Esophagus squamous epithelium (tissue), 5 donors: ENCODE measurements around the gene DUSP18. TPM values are rescaled to one million over a fixed set of nuclear protein-coding genes. Genes with fewer than 3 reads are reported as not detected.
A peak's percentile ranks its signal among the peaks of the same experiment; 100 is the strongest.
"Not testable (repeated sequence)": the region's sequence is repeated elsewhere in the genome, so short reads cannot be mapped to it uniquely, and the experiment has no call there.

Experiments used
- DNase-seq: peaks from one replicate; lab custom pipeline; 2025; lab: John Stamatoyannopoulos, UW
- H3K27ac ChIP-seq, 4 donors: fragments of 200-600 bp; sonication (generic); one replicate each; pipeline ENCODE4 v1.5.1; 2016 to 2019; ENCODE audit warnings: mild to moderate bottlenecking in 1 of 4
- H3K27me3 ChIP-seq, 4 donors: fragments of 200-600 bp; sonication (generic); 1 replicate in 3 of 4; 2 replicates in 1 of 4; pipeline versions ENCODE4 v1.5.1 to v1.6.0; 2017 to 2021; ENCODE audit warnings: antibody characterized with exemption in 1 of 4
- H3K36me3 ChIP-seq, 3 donors: fragments of 200-600 bp; sonication (generic); one replicate each; pipeline ENCODE4 v1.5.1; 2016 to 2019
- H3K4me1 ChIP-seq, 3 donors: fragments of 200-600 bp; sonication (generic); one replicate each; pipeline ENCODE4 v1.5.1; 2017 to 2019
- H3K4me3 ChIP-seq, 4 donors: fragments of 200-600 bp; sonication (generic); 1 replicate in 3 of 4; 2 replicates in 1 of 4; pipeline ENCODE4 v1.5.1; 2016 to 2019; ENCODE audit warnings: mild to moderate bottlenecking in 2 of 4, moderate library complexity in 1 of 4
- H3K9me3 ChIP-seq, 3 donors: fragments of 200-600 bp; sonication (generic); one replicate each; pipeline ENCODE4 v1.5.1; 2016 to 2019
- CTCF ChIP-seq, 6 experiments: fragments of 450-650 bp in 4 of 6; fragments of 200-600 bp in 2 of 6; sonication (generic) in 2 of 6; IDR thresholded peaks; one replicate each; pipeline ENCODE4 v1.5.1; 2016 to 2019; ENCODE audit warnings: antibody characterized with exemption in 6 of 6, mild to moderate bottlenecking in 4 of 6, moderate library complexity in 4 of 6
- POLR2A ChIP-seq, 4 donors: fragments of 450-650 bp; IDR thresholded peaks; one replicate each; pipeline ENCODE4 v1.6.1; 2017; ENCODE audit warnings: antibody characterized with exemption in 4 of 4, mild to moderate bottlenecking in 4 of 4, moderate library complexity in 3 of 4
- WGBS, 2 donors: methylation state at CpG; one replicate each; pipeline ENCODE4 v1.1.5; 2018; 5-methylcytosine and 5-hydroxymethylcytosine counted together
- intact Hi-C: fragments of 100-400 bp; cut with DNase I; formaldehyde crosslinking; loops from one replicate; pipeline ENCODE4 v1.15.0; 2022
- total RNA-seq, 4 donors: library from RNA; depleted of rRNA; stranded (reverse); fragments of >200 nt; gene quantifications; one replicate each; pipeline ENCODE4 v1.1.0, GENCODE V29; 2016
- donor health status: DM: yes; HTN: yes; CAD: no.

Gene DUSP18
- total RNA-seq, 4 donors from 2014 or later = 6.1 to 13.0 (median 8.6) TPM

GRCh38 chr22:30634471-30635233 is 33.0 kb downstream of the DUSP18 start:
- Histone ChIP-seq H3K4me3 (peak overlapping the region; percentile 43 to 78 (median 52)), H3K36me3 (no peaks in the 10 kb centered on the region), H3K9me3 (no peaks in the 10 kb centered on the region), H3K27ac (peak overlapping the region; percentile 76 to 98 (median 93)), H3K27me3 (no peaks in the 10 kb centered on the region), H3K4me1 (peaks cover 29 to 48% (median 30%) of the 10 kb centered on the region in 3 donors)
- intact Hi-C loops = loop anchor here (2.0 to 10.0 kb wide), 2 partner anchors 120 to 290 kb away; no protein-coding TSS in a partner anchor
- TF ChIP-seq CTCF (IDR thresholded peaks at IDR 0.05) (peak; percentile 93 to 98 (median 98)), POLR2A (IDR thresholded peaks at IDR 0.05) (no peak)
- WGBS, 2 donors = 3 to 7% methylated on average over 5 to 14 of the region's 29 CpGs
- DNase-seq = peak; percentile 24

GRCh38 chr22:30631469-30631868 is 36.2 kb downstream of the DUSP18 start:
- not testable (repeated sequence) for H3K36me3 ChIP-seq, H3K4me3 ChIP-seq, H3K9me3 ChIP-seq, H3K27ac ChIP-seq, DNase-seq, H3K27me3 ChIP-seq
- intact Hi-C loops = loop anchor here (10.0 kb wide), 1 partner anchor 293 kb away; no protein-coding TSS in a partner anchor
- peaks cover 14 to 24% (median 21%) of the 10 kb centered on the region in 3 donors for H3K4me1 ChIP-seq
- WGBS, 2 donors = no CpG with 5 or more reads among the region's 31 CpGs

GRCh38 chr22:30628491-30628890 is 39.2 kb downstream of the DUSP18 start:
- TF ChIP-seq CTCF (IDR thresholded peaks at IDR 0.05) (no peak), POLR2A (IDR thresholded peaks at IDR 0.05) (no peak)
- no peaks in the 10 kb centered on the region for H3K9me3 ChIP-seq
- no peaks in the 10 kb centered on the region for H3K36me3 ChIP-seq
- intact Hi-C loops = no loop called here
- WGBS, 2 donors = 87 to 100% methylated on average over 1 to 2 of the region's 4 CpGs
- no peak overlapping the region for H3K4me3 ChIP-seq
- DNase-seq = no peak
- no peaks in the 10 kb centered on the region for H3K4me1 ChIP-seq
- no peaks in the 10 kb centered on the region for H3K27me3 ChIP-seq
- H3K27ac ChIP-seq = no peak overlapping the region

- TF ChIP-seq CTCF (IDR thresholded peaks at IDR 0.05) = no peak
- TF ChIP-seq POLR2A (IDR thresholded peaks at IDR 0.05) = no peak
- Histone ChIP-seq H3K27ac (no peak overlapping the region), H3K27me3 (no peaks in the 10 kb centered on the region), H3K4me3 (no peak overlapping the region), H3K9me3 (no peaks in the 10 kb centered on the region), H3K36me3 (peaks cover 0 to 4% (median 0%) of the 10 kb centered on the region in 3 donors), H3K4me1 (no peaks in the 10 kb centered on the region)
- intact Hi-C loops = no loop called here
- WGBS, 2 donors = 81 to 87% methylated on average over 5 of the region's 5 CpGs
- no peak for DNase-seq
Measured at GRCh38 chr22:30627471-30627870, 40.2 kb downstream of the DUSP18 start.

- TF ChIP-seq POLR2A (IDR thresholded peaks at IDR 0.05) (no peak), CTCF (IDR thresholded peaks at IDR 0.05) (no peak)
- H3K4me1 ChIP-seq = no peaks in the 10 kb centered on the region
- WGBS, 2 donors = 82 to 84% methylated on average over 4 to 5 of the region's 5 CpGs
- H3K27ac ChIP-seq = no peak overlapping the region
- no peak for DNase-seq
- no peaks in the 10 kb centered on the region for H3K27me3 ChIP-seq
- H3K4me3 ChIP-seq = no peak overlapping the region
- intact Hi-C loops = no loop called here
- peaks cover 0 to 7% (median 0%) of the 10 kb centered on the region in 3 donors for H3K36me3 ChIP-seq
- H3K9me3 ChIP-seq = no peaks in the 10 kb centered on the region
Measured at GRCh38 chr22:30626413-30626812, 41.3 kb downstream of the DUSP18 start.

- H3K4me3 ChIP-seq, H3K27me3 ChIP-seq, H3K9me3 ChIP-seq, DNase-seq, H3K27ac ChIP-seq, H3K4me1 ChIP-seq, intact Hi-C loops: not testable (repeated sequence)
- peaks cover 0 to 24% (median 0%) of the 10 kb centered on the region in 3 donors for H3K36me3 ChIP-seq
- WGBS, 2 donors = 60 to 94% methylated on average over 1 to 6 of the region's 6 CpGs
Measured at GRCh38 chr22:30619909-30620308, 47.8 kb downstream of the DUSP18 start.
